Left lung (tissue), 10 donors: ENCODE results near the gene LDHA. TPM values are rescaled to one million over a fixed set of nuclear protein-coding genes. Genes with fewer than 3 reads are reported as not detected.

Source experiments
- ATAC-seq: fragments of 200-7000 bp; cut with Tn5 transposase; one replicate; pipeline ENCODE4 v1.9.1; 2020; ENCODE audit warnings: moderate library complexity
- DNase-seq, 4 donors: peaks; one replicate each; pipeline ENCODE4 v3.0.0-alpha.2; 2013 to 2020
- H3K27ac ChIP-seq, 2 donors: fragments of 200-600 bp; sonication (generic) in 1 of 2; one replicate each; pipeline versions ENCODE4 v1.5.0 to v1.8.0; 2020 to 2021
- H3K27me3 ChIP-seq, 2 donors: fragments of 200-600 bp; sonication (generic) in 1 of 2; one replicate each; pipeline versions ENCODE4 v1.5.0 to v1.8.0; 2020 to 2021
- H3K36me3 ChIP-seq, 2 donors: fragments of 200-600 bp; sonication (generic) in 1 of 2; one replicate each; pipeline versions ENCODE4 v1.5.0 to v1.8.0; 2020 to 2021
- H3K4me1 ChIP-seq, 2 donors: fragments of 200-600 bp; one replicate each; pipeline ENCODE4 v1.8.0; 2021
- H3K4me3 ChIP-seq, 2 donors: fragments of 200-600 bp; sonication (generic) in 1 of 2; one replicate each; pipeline versions ENCODE4 v1.5.0 to v1.8.0; 2020 to 2021; ENCODE audit warnings: mild to moderate bottlenecking in 1 of 2
- H3K9me3 ChIP-seq, 2 donors: fragments of 200-600 bp; sonication (generic) in 1 of 2; one replicate each; pipeline versions ENCODE4 v1.5.0 to v1.8.0; 2020 to 2021
- intact Hi-C, 2 donors: fragments of 100-400 bp; cut with DNase I; formaldehyde crosslinking; loops; one replicate each; pipeline versions ENCODE4 v1.11.2 to v1.14.2; 2022
- microRNA-seq, 2 donors: library from miRNA; unstranded; fragments of <30 nt; microRNA quantifications; one replicate each; pipeline ENCODE4, GENCODE V29; 2019
- polyA plus RNA-seq, 6 donors: library from polyadenylated mRNA; unstranded; fragments of 120-200 nt; gene quantifications; one replicate each; pipeline ENCODE4 v1.2.1, GENCODE V29; 2013; ENCODE audit not compliant: insufficient read length in 6 of 6
- total RNA-seq, 2 donors: library from RNA; stranded (reverse); fragmentation: NEBNext Ultra II Directional; extraction: Animal tissue kit (Norgen Biotek cat#: 25700); gene quantifications; one replicate each; pipeline ENCODE4 v1.2.1, GENCODE V29; 2021
- TF ChIP-seq, protein P1 (sequence below), 2 donors: fragments of 200-600 bp; sonication (generic) in 1 of 2; IDR thresholded peaks; one replicate each; pipeline versions ENCODE4 v1.5.0 to v1.8.0; 2021; ENCODE audit warnings: antibody characterized with exemption in 2 of 2
- donor health status: DM: no; HTN: yes; CAD: no.
- donor health status: DM: no; HTN: no; CAD: no.

LDHA gene
- total and polyA plus RNA-seq, 8 donors, result 283 to 550 (median 386) TPM

DNA sequence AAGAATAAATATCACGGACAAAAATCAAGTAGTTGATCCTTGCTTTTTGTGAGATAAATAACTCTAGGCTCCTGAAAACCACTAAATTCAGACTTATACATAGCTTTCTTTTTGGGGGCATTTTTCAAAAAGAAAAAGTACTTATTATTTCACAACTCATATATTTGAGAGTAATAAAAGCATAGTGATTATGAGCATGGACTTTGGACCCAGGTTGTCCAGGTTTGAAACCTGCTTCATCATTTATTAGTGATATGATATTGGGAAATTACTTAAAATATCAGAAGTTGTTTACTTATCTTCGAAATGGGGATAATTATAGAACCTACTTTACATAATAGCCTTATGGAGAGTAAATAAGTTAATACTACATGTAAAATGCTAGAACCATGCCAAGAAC, 44.3 kb downstream of the LDHA start:
- Histone ChIP-seq H3K9me3 (no peaks in the 10 kb centered on the region), H3K4me1 (no peaks in the 10 kb centered on the region), H3K27me3 (no peaks in the 10 kb centered on the region), H3K36me3 (no peaks in the 10 kb centered on the region), H3K4me3 (no peak overlapping the region), H3K27ac (no peak overlapping the region)
- no peak for DNase-seq
- no peak for ATAC-seq
- intact Hi-C loops, result no loop called here
- TF ChIP-seq, protein P1, sequence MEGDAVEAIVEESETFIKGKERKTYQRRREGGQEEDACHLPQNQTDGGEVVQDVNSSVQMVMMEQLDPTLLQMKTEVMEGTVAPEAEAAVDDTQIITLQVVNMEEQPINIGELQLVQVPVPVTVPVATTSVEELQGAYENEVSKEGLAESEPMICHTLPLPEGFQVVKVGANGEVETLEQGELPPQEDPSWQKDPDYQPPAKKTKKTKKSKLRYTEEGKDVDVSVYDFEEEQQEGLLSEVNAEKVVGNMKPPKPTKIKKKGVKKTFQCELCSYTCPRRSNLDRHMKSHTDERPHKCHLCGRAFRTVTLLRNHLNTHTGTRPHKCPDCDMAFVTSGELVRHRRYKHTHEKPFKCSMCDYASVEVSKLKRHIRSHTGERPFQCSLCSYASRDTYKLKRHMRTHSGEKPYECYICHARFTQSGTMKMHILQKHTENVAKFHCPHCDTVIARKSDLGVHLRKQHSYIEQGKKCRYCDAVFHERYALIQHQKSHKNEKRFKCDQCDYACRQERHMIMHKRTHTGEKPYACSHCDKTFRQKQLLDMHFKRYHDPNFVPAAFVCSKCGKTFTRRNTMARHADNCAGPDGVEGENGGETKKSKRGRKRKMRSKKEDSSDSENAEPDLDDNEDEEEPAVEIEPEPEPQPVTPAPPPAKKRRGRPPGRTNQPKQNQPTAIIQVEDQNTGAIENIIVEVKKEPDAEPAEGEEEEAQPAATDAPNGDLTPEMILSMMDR (IDR thresholded peaks at IDR 0.05), result no peak

DNA sequence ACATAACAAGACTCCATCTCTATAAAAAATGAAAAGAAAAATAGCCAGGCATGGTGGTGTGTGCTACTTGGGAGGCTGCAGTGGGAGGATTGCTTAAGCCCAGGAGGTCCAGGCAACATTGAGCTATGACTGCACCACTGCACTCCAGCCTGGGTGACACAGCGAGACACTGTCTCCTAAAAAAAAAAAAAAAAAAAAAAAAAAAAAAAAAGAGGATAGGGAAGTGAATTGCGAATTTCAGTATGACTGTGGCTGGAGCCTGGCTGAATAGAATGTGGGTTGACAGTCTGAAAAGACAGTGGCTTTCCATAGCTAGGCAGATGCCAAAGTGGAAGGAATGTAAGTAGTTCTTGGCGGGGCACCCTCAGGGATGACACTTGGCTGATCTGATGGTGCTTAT, 54.9 kb downstream of the LDHA start:
- no peaks in the 10 kb centered on the region for H3K9me3 ChIP-seq
- no peaks in the 10 kb centered on the region for H3K4me1 ChIP-seq
- H3K27me3 ChIP-seq, result no peaks in the 10 kb centered on the region
- DNase-seq (no peak), ATAC-seq (no peak)
- intact Hi-C loops, result no loop called here
- no peaks in the 10 kb centered on the region for H3K36me3 ChIP-seq
- H3K27ac ChIP-seq, result no peak overlapping the region
- no peak overlapping the region for H3K4me3 ChIP-seq
- TF ChIP-seq, protein P1 (IDR thresholded peaks at IDR 0.05), result no peak

- H3K27ac ChIP-seq, result no peak overlapping the region
- H3K4me1 ChIP-seq, result no peaks in the 10 kb centered on the region
- no peaks in the 10 kb centered on the region for H3K36me3 ChIP-seq
- intact Hi-C loops, result no loop called here
- H3K27me3 ChIP-seq, result peaks cover 0 to 20% of the 10 kb centered on the region in 2 donors
- ATAC-seq (no peak), DNase-seq (no peak)
- no peak overlapping the region for H3K4me3 ChIP-seq
- TF ChIP-seq, protein P1 (IDR thresholded peaks at IDR 0.05), result no peak
- H3K9me3 ChIP-seq, result no peaks in the 10 kb centered on the region
Observed at GRCh38 chr11:18452927-18453326, 58.6 kb downstream of the LDHA start.

DNA sequence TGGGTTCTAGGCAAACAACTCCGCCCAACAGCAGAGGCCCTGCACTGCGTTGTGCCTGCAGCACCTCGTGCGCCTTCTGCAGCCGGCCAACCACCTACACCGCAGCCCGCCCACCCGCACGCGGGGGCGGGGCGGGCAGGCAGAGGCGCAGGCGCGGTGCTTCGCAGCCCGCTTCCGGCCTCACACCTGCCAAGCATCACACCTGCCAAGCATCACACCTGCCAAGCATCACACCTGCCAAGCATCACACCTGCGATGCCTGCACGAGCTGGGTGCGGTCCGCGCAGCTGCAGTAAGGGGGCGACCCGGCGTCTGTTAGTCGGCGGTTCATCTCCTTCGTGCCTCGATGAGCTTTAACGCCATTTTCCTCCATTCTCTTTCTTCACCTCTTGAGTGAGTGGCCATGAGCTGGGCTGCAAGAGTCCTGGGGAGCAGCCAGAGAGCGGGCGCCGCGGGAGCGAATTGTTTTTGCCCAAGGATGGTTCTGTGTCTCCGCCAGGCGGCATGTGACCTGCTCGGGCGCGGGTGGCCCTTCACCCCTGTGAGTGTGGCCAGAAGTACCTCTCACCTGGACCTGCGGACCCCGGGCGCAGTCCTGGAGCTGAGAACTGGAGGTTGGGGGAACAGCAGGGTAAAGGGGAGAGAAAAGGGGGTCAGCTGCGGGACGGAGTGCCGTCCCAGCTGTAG, 61.5 kb downstream of the LDHA start, which contains the start of gene LDHAL6A:
Gene LDHAL6A (plus strand): TSS at position 171 of the 687 bp plus-strand sequence. CDS start 825 bp downstream, outside the sequence.
- DNase-seq (peak in 1 of 4 donors; percentile 80), ATAC-seq (no peak)
- Histone ChIP-seq H3K27ac (no peak within 1 kb of the TSS), H3K36me3 (no peaks in the 10 kb centered on the region), H3K4me3 (no peak within 1 kb of the TSS), H3K4me1 (no peaks in the 10 kb centered on the region), H3K9me3 (no peaks in the 10 kb centered on the region), H3K27me3 (peaks cover 0 to 20% of the 10 kb centered on the region in 2 donors)
- intact Hi-C loops, result no loop called here
- TF ChIP-seq, protein P1 (IDR thresholded peaks at IDR 0.05), result no peak

DNA sequence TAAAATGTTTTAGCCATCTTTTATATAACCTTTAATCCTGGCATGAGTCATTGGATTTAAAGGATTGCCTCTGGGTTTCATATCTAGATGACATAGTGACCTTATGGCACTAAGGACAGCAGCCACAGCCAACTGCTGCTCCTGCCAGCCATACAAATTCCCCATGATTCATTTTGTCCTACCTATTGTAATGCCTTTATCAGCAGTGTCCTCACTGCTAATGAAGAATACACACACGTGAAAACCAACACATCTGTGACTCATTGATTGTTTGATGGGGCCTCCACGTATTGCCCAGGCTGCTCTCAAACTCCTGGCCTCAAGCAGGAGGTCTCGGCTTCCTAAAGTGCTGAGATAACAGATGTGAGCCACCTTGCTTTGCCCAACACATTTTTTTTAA, 63.1 kb downstream of the LDHA start:
- H3K27me3 ChIP-seq, result peaks cover 0 to 20% of the 10 kb centered on the region in 2 donors
- no peaks in the 10 kb centered on the region for H3K4me1 ChIP-seq
- H3K9me3 ChIP-seq, result no peaks in the 10 kb centered on the region
- H3K27ac ChIP-seq, result no peak overlapping the region
- no peak overlapping the region for H3K4me3 ChIP-seq
- TF ChIP-seq, protein P1 (IDR thresholded peaks at IDR 0.05), result no peak
- no peaks in the 10 kb centered on the region for H3K36me3 ChIP-seq
- ATAC-seq (no peak), DNase-seq (no peak)
- intact Hi-C loops, result no loop called here

Small RNA genes lying within 50 kb of the gene (microRNA-seq; reads per million reads assigned to microRNA genes)
- 0 to 0.34 reads per million in 2 donors for gene MIR3159

Other genes starting within 250 kb of the LDHA start
- not detected for gene MRGPRX4, start 221.7 kb upstream of the LDHA start, total RNA-seq
- gene MRGPRX4, start 221.7 kb upstream of the LDHA start, polyA plus RNA-seq, result not detected
- gene SAA4, start 157.8 kb upstream of the LDHA start, total RNA-seq, result 1 to 10 TPM in 1 of 2 donors, not detected in 1; 3.7 TPM
- gene SAA4, start 157.8 kb upstream of the LDHA start, polyA plus RNA-seq, result not detected
- 10 to 100 TPM in 1 of 2 donors, under 1 TPM in 1; 0.38 to 92.5 TPM for gene SAA2, start 145.9 kb upstream of the LDHA start, total RNA-seq
- under 1 TPM in 3 of 6 donors, not detected in 3; 0.20 to 0.23 (median 0.22) TPM for gene SAA2, start 145.9 kb upstream of the LDHA start, polyA plus RNA-seq
- gene SAA1, start 128.3 kb upstream of the LDHA start, total RNA-seq, result 100 to 1,000 TPM in 1 of 2 donors, under 1 TPM in 1; 0.58 to 194 TPM
- not detected for gene SAA1, start 128.3 kb upstream of the LDHA start, polyA plus RNA-seq
- gene HPS5, start 72.4 kb upstream of the LDHA start, total RNA-seq, result 10 to 100 TPM; 23.8 to 25.3 TPM
- 10 to 100 TPM; 19.4 to 25.2 (median 21.4) TPM for gene HPS5, start 72.4 kb upstream of the LDHA start, polyA plus RNA-seq
- gene GTF2H1, start 72.0 kb upstream of the LDHA start, total RNA-seq, result 10 to 100 TPM; 30.6 to 41.3 TPM
- 10 to 100 TPM; 58.8 to 73.3 (median 65.0) TPM for gene GTF2H1, start 72.0 kb upstream of the LDHA start, polyA plus RNA-seq
- gene LDHC, start 17.8 kb downstream of the LDHA start, total RNA-seq, result under 1 TPM in 1 of 2 donors, not detected in 1; 0.82 TPM
- gene LDHC, start 17.8 kb downstream of the LDHA start, polyA plus RNA-seq, result 1 to 10 TPM in 2 of 6 donors, under 1 TPM in 2, not detected in 2; 0.16 to 1.5 (median 0.69) TPM
- not detected for gene LDHAL6A, start 61.3 kb downstream of the LDHA start, total RNA-seq
- under 1 TPM; 0.51 to 0.94 (median 0.69) TPM for gene LDHAL6A, start 61.3 kb downstream of the LDHA start, polyA plus RNA-seq
- gene TSG101, start 132.4 kb downstream of the LDHA start, total RNA-seq, result 10 to 100 TPM; 50.5 to 52.8 TPM
- 100 to 1,000 TPM in 5 of 6 donors, 10 to 100 TPM in 1; 89.3 to 134 (median 116) TPM for gene TSG101, start 132.4 kb downstream of the LDHA start, polyA plus RNA-seq
- gene UEVLD, start 194.2 kb downstream of the LDHA start, total RNA-seq, result 10 to 100 TPM; 22.3 to 25.3 TPM
- gene UEVLD, start 194.2 kb downstream of the LDHA start, polyA plus RNA-seq, result 10 to 100 TPM; 17.1 to 20.6 (median 20.4) TPM
- gene MISFA, start 205.2 kb downstream of the LDHA start, total RNA-seq, result 1 to 10 TPM; 3.0 to 4.6 TPM
- gene MISFA, start 205.2 kb downstream of the LDHA start, polyA plus RNA-seq, result 10 to 100 TPM; 11.7 to 16.3 (median 14.1) TPM
- 10 to 100 TPM; 18.0 to 20.1 TPM for gene SPTY2D1, start 239.8 kb downstream of the LDHA start, total RNA-seq
- gene SPTY2D1, start 239.8 kb downstream of the LDHA start, polyA plus RNA-seq, result 10 to 100 TPM; 20.1 to 26.6 (median 23.3) TPM